Endodermal cell (in vitro differentiated cells): ENCODE results near the gene AJUBA. TPM values are rescaled to one million over a fixed set of nuclear protein-coding genes. Genes with fewer than 3 reads are reported as not detected.

Source experiments
- DNase-seq: peaks from one replicate; pipeline ENCODE4 v3.0.0-alpha.2; 2017
- H3K27ac ChIP-seq: 2 replicates; pipeline ENCODE4 v1.5.1; 2013; ENCODE audit warnings: mild to moderate bottlenecking, low read depth, low read length, moderate library complexity
- H3K27me3 ChIP-seq: 2 replicates; pipeline ENCODE4 v1.6.1; 2013; ENCODE audit warnings: mild to moderate bottlenecking, low read length, moderate library complexity; ENCODE audit not compliant: insufficient read depth, control insufficient read depth, poor library complexity, severe bottlenecking
- H3K36me3 ChIP-seq: 2 replicates; pipeline ENCODE4 v1.7.0; 2013; ENCODE audit warnings: mild to moderate bottlenecking, low read length, moderate library complexity; ENCODE audit not compliant: control insufficient read depth, insufficient read depth
- H3K4me1 ChIP-seq: one replicate; pipeline ENCODE4 v1.7.0; 2013; ENCODE audit warnings: low read length; ENCODE audit not compliant: control insufficient read depth, insufficient read depth
- H3K4me3 ChIP-seq: 2 replicates; pipeline ENCODE4 v1.5.1; 2013; ENCODE audit warnings: mild to moderate bottlenecking, low read length, moderate library complexity
- H3K9ac ChIP-seq: 2 replicates; pipeline ENCODE4 v1.6.1; 2013; ENCODE audit warnings: mild to moderate bottlenecking, low read length, moderate library complexity; ENCODE audit not compliant: poor library complexity, severe bottlenecking; ENCODE audit errors: extremely low read depth
- H3K9me3 ChIP-seq: 2 replicates; pipeline ENCODE4 v1.6.1; 2013; ENCODE audit warnings: mild to moderate bottlenecking, low read length, moderate library complexity; ENCODE audit not compliant: control insufficient read depth
- H3K27ac Mint-ChIP-seq: 2 replicates; pipeline ENCODE4 v1.8.0; 2020; ENCODE audit warnings: mixed read lengths
- H3K27me3 Mint-ChIP-seq: 2 replicates; pipeline ENCODE4 v1.8.0; 2021; ENCODE audit warnings: mild to moderate bottlenecking, mixed read lengths; ENCODE audit not compliant: insufficient read depth
- H3K36me3 Mint-ChIP-seq: 2 replicates; pipeline ENCODE4 v1.8.0; 2020; ENCODE audit warnings: low read depth, mixed read lengths
- H3K4me1 Mint-ChIP-seq: 2 replicates; pipeline ENCODE4 v1.8.0; 2020; ENCODE audit warnings: mixed read lengths
- H3K4me3 Mint-ChIP-seq: 2 replicates; pipeline ENCODE4 v1.8.0; 2020; ENCODE audit warnings: mild to moderate bottlenecking, moderate library complexity, mixed read lengths
- H3K9me3 Mint-ChIP-seq: 2 replicates; pipeline ENCODE4 v1.8.0; 2020; ENCODE audit warnings: mild to moderate bottlenecking, mixed read lengths
- WGBS, 2 experiments: methylation state at CpG; one replicate each; pipeline versions ENCODE4 v1.1.5 to v1.1.7; 2013; ENCODE audit warnings: missing lambda C conversion rate in 2 of 2, mixed read lengths in 1 of 2; ENCODE audit not compliant: insufficient coverage in 1 of 2, insufficient read length in 1 of 2; 5-methylcytosine and 5-hydroxymethylcytosine counted together
- total RNA-seq, 2 donors: library from RNA; stranded (reverse); fragmentation: NEBNext Ultra II Directional in 1 of 2; extraction: Animal tissue kit (Norgen Biotek cat#: 25700) in 1 of 2; gene quantifications; 2 replicates in 1 of 2; 3 replicates in 1 of 2; pipeline ENCODE4 v1.2.1, GENCODE V29; 2021
- TF ChIP-seq, protein P1 (sequence below): fragments of 200-600 bp; sonication (generic); conservative IDR thresholded peaks from 2 replicates; pipeline ENCODE4 v1.5.0; 2021; ENCODE audit warnings: antibody characterized with exemption, mild to moderate bottlenecking

Gene AJUBA
- total RNA-seq, 2 donors from 2014 or later, result 34.2 to 51.4 TPM

DNA sequence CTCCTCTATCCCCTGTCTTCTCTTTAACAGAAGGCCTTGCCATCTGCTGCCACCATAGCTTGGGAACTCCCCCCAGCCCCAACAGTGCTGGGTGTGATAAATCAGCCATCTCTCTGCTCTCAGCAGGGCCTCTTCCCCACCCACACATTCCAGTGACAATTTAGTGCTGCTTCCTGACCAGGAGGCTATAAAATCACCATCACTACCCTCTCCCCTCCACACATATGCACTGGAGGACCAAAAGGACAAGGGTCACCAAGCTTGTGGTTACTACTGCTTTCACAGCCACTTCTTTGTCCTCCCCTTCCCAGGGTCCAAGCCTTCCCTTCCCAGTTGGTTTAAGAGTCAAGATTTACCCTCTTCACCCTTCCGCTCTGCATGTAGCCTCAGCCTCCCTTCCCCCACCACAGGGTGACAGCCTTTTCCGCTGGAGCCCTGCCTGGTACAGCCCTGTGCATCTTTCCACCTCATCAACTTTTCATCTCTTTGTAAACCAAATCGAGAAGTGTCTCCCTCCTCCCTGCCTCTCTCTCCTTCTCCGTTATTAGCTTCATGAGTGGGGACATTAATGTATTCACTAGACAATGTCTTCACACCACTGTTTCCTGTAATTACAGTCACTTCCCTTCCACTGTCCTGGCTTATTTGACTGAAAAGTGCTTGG, 42.9 kb upstream of the AJUBA start:
- TF ChIP-seq, protein P1, sequence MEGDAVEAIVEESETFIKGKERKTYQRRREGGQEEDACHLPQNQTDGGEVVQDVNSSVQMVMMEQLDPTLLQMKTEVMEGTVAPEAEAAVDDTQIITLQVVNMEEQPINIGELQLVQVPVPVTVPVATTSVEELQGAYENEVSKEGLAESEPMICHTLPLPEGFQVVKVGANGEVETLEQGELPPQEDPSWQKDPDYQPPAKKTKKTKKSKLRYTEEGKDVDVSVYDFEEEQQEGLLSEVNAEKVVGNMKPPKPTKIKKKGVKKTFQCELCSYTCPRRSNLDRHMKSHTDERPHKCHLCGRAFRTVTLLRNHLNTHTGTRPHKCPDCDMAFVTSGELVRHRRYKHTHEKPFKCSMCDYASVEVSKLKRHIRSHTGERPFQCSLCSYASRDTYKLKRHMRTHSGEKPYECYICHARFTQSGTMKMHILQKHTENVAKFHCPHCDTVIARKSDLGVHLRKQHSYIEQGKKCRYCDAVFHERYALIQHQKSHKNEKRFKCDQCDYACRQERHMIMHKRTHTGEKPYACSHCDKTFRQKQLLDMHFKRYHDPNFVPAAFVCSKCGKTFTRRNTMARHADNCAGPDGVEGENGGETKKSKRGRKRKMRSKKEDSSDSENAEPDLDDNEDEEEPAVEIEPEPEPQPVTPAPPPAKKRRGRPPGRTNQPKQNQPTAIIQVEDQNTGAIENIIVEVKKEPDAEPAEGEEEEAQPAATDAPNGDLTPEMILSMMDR, result no peak
- Histone ChIP-seq H3K27ac (peak overlapping the region; percentile 74), H3K4me3 (no peak overlapping the region), H3K4me1 (peaks cover 15% of the 10 kb centered on the region), H3K27me3 (no peaks in the 10 kb centered on the region), H3K36me3 (peaks cover 36% of the 10 kb centered on the region), H3K9ac (no peak overlapping the region), H3K9me3 (no peaks in the 10 kb centered on the region)
- H3K9me3 Mint-ChIP-seq, result no peaks in the 10 kb centered on the region
- DNase-seq, result no peak
- H3K27ac Mint-ChIP-seq, result peak overlapping the region; percentile 36
- H3K27me3 Mint-ChIP-seq, result no peaks in the 10 kb centered on the region
- peaks cover 38% of the 10 kb centered on the region for H3K36me3 Mint-ChIP-seq
- H3K4me1 Mint-ChIP-seq, result peaks cover 60% of the 10 kb centered on the region
- 86 to 89% methylated on average over 2 to 4 of the region's 4 CpGs for WGBS, 2 experiments
- H3K4me3 Mint-ChIP-seq, result no peak overlapping the region

DNA sequence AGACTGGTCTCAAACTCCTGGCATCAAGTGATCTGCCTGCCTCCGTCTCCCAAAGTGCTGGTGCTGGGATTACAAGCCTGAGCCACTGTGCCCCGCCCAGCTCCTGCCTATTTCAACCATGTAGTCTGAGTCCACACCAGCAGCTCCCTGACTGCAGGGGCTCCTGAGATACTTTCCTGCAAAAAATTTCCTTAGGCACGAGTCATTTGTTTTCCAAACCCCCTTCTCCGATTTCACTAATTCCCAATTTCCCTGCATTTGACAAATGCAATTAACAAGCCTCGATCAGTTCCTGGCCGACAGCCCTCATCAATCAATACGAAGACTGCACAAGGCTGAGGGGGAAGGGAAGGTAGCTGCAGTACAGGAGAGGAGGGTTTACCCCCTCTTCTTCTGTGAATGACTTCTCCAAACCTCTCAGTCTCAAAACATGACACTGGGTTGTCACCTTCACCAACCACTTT, 42.3 kb upstream of the AJUBA start:
- H3K27ac ChIP-seq, result peak overlapping the region; percentile 74
- H3K4me1 Mint-ChIP-seq, result peaks cover 60% of the 10 kb centered on the region
- peak overlapping the region; percentile 36 for H3K27ac Mint-ChIP-seq

DNA sequence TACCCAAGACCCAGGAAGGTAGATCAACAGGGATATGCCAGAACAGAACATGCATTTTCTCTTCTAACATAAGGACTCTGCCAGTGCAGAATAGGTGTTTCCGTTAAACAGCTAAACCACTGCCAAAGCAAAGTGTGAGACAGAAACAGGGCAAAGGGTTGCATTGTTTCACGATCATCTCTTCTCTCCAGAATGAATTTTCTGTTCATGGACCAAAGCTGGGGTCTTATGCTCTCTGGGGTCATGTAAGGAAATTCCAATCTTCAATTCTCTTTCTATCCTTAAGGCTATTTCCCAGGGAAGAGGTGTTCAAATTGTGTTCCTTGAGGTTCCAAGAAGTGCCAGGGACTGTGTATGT, 41.4 kb upstream of the AJUBA start:
- no peak for DNase-seq
- TF ChIP-seq, protein P1, result no peak
- Histone ChIP-seq H3K27me3 (no peaks in the 10 kb centered on the region), H3K4me1 (peaks cover 15% of the 10 kb centered on the region), H3K4me3 (no peak overlapping the region), H3K36me3 (peaks cover 28% of the 10 kb centered on the region), H3K27ac (peak overlapping the region; percentile 0), H3K9me3 (no peaks in the 10 kb centered on the region), H3K9ac (no peak overlapping the region)
- WGBS, 2 experiments, result 95 to 96% methylated on average over 2 of the region's 2 CpGs
- H3K36me3 Mint-ChIP-seq, result peaks cover 30% of the 10 kb centered on the region
- H3K27ac Mint-ChIP-seq, result no peak overlapping the region
- H3K27me3 Mint-ChIP-seq, result no peaks in the 10 kb centered on the region
- H3K4me3 Mint-ChIP-seq, result no peak overlapping the region
- H3K4me1 Mint-ChIP-seq, result peaks cover 60% of the 10 kb centered on the region
- H3K9me3 Mint-ChIP-seq, result no peaks in the 10 kb centered on the region

More for the DNA sequence above, 42.3 kb upstream of the AJUBA start:
- Mint-ChIP-seq H3K9me3 (no peaks in the 10 kb centered on the region), H3K27me3 (no peaks in the 10 kb centered on the region), H3K36me3 (peaks cover 38% of the 10 kb centered on the region), H3K4me3 (no peak overlapping the region)
- no peak for DNase-seq
- Histone ChIP-seq H3K36me3 (peaks cover 36% of the 10 kb centered on the region), H3K9ac (no peak overlapping the region), H3K4me1 (peaks cover 15% of the 10 kb centered on the region), H3K9me3 (no peaks in the 10 kb centered on the region), H3K4me3 (no peak overlapping the region), H3K27me3 (no peaks in the 10 kb centered on the region)
- WGBS, 2 experiments, result 67 to 82% methylated on average over 5 to 7 of the region's 7 CpGs
- TF ChIP-seq, protein P1, result no peak
